Osteocyte (in vitro differentiated cells): ENCODE data around the gene CYTH4. TPM values are rescaled to one million over a fixed set of nuclear protein-coding genes. Genes with fewer than 3 reads are reported as not detected.

Experiments
- DNase-seq: peaks from one replicate; pipeline ENCODE4 v3.0.0; 2021; ENCODE audit warnings: mixed read lengths; ENCODE audit not compliant: unreplicated experiment; ENCODE audit errors: extremely low spot score
- H3K27ac Mint-ChIP-seq: one replicate; pipeline ENCODE4 v1.8.0; 2021; ENCODE audit warnings: mild to moderate bottlenecking, mixed read lengths; ENCODE audit not compliant: unreplicated experiment
- H3K27me3 Mint-ChIP-seq: one replicate; pipeline ENCODE4 v1.8.0; 2021; ENCODE audit warnings: mixed read lengths; ENCODE audit not compliant: unreplicated experiment
- H3K36me3 Mint-ChIP-seq: one replicate; pipeline ENCODE4 v1.8.0; 2021; ENCODE audit warnings: mixed read lengths; ENCODE audit not compliant: unreplicated experiment
- H3K4me1 Mint-ChIP-seq: one replicate; pipeline ENCODE4 v1.8.0; 2021; ENCODE audit warnings: mixed read lengths; ENCODE audit not compliant: unreplicated experiment
- H3K4me3 Mint-ChIP-seq: one replicate; pipeline ENCODE4 v1.8.0; 2021; ENCODE audit warnings: mild to moderate bottlenecking, moderate library complexity, mixed read lengths; ENCODE audit not compliant: unreplicated experiment
- H3K9me3 Mint-ChIP-seq: one replicate; pipeline ENCODE4 v1.8.0; 2021; ENCODE audit warnings: mixed read lengths; ENCODE audit not compliant: unreplicated experiment
- CTCF ChIP-seq: fragments of 200-600 bp; sonication (generic); IDR thresholded peaks from 2 replicates; pipeline ENCODE4 v1.5.0; 2021; ENCODE audit warnings: antibody characterized with exemption, mild to moderate bottlenecking, moderate library complexity
- total RNA-seq: library from RNA; stranded (reverse); gene quantifications from 2 replicates; pipeline ENCODE4 v1.2.1, GENCODE V29; 2021

CYTH4 gene
- total RNA-seq, 1 donor from 2014 or later, result not detected

- H3K4me1 Mint-ChIP-seq, result peaks cover 48% of the 10 kb centered on the region
- no peaks in the 10 kb centered on the region for H3K9me3 Mint-ChIP-seq
- H3K4me3 Mint-ChIP-seq, result no peak overlapping the region
- no peak for DNase-seq
- TF ChIP-seq CTCF, result no peak
- H3K36me3 Mint-ChIP-seq, result no peaks in the 10 kb centered on the region
- peaks cover 26% of the 10 kb centered on the region for H3K27me3 Mint-ChIP-seq
- no peak overlapping the region for H3K27ac Mint-ChIP-seq
Measured at GRCh38 chr22:37333724-37334460, 51.6 kb downstream of the CYTH4 start.

- H3K27me3 Mint-ChIP-seq, result peaks cover 31% of the 10 kb centered on the region
Measured at GRCh38 chr22:37334461-37334858, 52.2 kb downstream of the CYTH4 start.

GRCh38 chr22:37334859-37335805 is 52.8 kb downstream of the CYTH4 start:
- Mint-ChIP-seq H3K27me3 (peaks cover 31% of the 10 kb centered on the region), H3K4me1 (peaks cover 39% of the 10 kb centered on the region), H3K27ac (no peak overlapping the region), H3K4me3 (peak overlapping the region; percentile 33), H3K36me3 (no peaks in the 10 kb centered on the region), H3K9me3 (no peaks in the 10 kb centered on the region)
- DNase-seq, result no peak
- TF ChIP-seq CTCF, result no peak

More at GRCh38 chr22:37334461-37334858, 52.2 kb downstream of the CYTH4 start:
- Mint-ChIP-seq H3K9me3 (no peaks in the 10 kb centered on the region), H3K4me3 (no peak overlapping the region), H3K27ac (no peak overlapping the region), H3K4me1 (peaks cover 44% of the 10 kb centered on the region), H3K36me3 (no peaks in the 10 kb centered on the region)
- no peak for TF ChIP-seq CTCF
- no peak for DNase-seq

- no peak for DNase-seq
- Mint-ChIP-seq H3K9me3 (no peaks in the 10 kb centered on the region), H3K36me3 (no peaks in the 10 kb centered on the region), H3K4me1 (peaks cover 39% of the 10 kb centered on the region), H3K27ac (no peak overlapping the region), H3K4me3 (no peak overlapping the region), H3K27me3 (peaks cover 37% of the 10 kb centered on the region)
- no peak for TF ChIP-seq CTCF
Measured at GRCh38 chr22:37335806-37336199, 53.5 kb downstream of the CYTH4 start.

- TF ChIP-seq CTCF, result no peak
- Mint-ChIP-seq H3K4me1 (peaks cover 35% of the 10 kb centered on the region), H3K27me3 (peaks cover 44% of the 10 kb centered on the region), H3K9me3 (no peaks in the 10 kb centered on the region), H3K27ac (no peak overlapping the region), H3K4me3 (no peak overlapping the region), H3K36me3 (no peaks in the 10 kb centered on the region)
- DNase-seq, result no peak
Measured at GRCh38 chr22:37336579-37336978, 54.3 kb downstream of the CYTH4 start.
